HS-27A (cell line): ENCODE measurements around the gene ASXL3.

Experiments used
- DNase-seq: peaks from one replicate; pipeline ENCODE4 v3.0.0-alpha.2; 2012; ENCODE audit warnings: low read depth, missing footprints

The ASXL3 gene

DNA sequence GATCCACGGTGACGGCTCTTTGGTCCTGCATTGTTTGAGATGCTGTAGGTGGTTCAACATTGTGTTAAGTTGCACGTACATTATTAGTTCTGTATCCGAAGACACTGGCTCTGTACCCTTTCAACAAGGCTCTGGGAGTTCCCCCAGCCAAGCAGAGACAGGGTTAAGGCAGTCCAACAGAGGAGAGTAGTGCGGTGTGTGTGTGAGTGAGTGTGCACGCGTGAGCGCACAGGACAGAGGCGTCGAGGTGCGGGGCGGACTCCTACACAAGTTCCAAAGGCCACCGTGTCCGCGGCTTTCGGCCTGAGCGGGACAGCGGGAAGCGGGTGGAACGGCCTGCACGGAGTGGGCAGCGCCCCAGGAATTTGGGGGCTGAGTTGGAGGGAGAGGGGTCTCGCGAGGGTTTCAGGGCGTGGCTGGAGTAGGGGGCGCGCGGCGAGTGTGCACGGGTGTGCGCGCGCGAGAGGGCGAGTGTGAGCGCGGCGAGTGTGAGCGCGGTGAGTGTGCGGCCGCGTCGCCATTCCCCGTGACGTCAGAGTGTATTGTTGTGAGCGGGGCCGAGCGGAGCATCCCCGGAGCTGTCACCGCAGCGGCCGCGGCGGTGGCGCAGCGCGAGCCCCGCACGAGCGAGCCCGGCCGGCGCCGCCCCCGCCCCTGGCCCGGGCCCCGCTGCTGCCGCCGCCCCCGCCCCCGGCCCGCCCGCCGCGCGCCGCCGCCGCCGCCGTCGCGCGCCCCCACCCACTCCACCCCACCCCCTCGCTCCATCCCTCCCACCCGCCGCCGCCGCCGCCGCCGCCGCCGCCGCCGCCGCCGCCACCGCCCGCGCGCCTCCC is at the start of gene ASXL3:
TSS of gene ASXL3 (plus strand) at position 535 of the 833 bp plus-strand sequence. CDS start 413 bp downstream, outside the sequence.
- DNase-seq = no peak

DNA sequence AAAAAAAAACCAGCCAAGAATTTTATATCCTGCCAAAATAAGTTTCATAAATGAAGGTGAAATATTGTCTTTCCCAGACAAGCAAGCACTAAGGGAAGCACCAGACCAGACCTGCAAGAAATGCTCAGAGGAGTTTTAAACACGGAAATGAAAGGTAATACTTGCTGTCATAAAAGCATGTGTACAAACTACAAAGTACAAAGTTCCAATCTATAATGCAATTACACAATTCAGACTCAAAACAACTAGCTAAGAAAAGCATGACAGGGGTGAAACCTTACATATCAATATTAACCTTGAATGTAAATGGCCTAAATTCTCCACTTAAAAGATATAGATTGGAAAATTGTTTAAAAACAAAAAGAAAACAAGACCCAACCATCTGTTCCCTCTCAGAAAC is 45.0 kb upstream of the ASXL3 start:
- no peak for DNase-seq

DNA sequence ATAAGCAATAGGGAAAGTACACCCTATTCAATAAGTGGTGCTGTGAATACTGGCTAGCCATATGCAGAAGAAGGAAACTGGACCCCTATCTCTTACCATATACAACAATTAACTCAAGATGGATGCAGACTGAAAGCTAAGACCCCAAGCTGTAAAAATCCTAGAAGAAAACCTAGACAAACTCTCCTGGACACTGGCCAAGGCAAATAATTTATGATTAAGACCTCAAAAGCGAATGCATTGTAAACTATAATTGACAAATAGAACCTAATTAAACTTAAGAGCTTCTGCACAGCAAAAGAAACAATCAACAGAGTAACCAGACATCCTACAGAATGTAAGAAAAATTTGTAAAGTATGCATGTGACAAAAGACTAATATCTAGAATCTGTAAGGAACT is 41.1 kb upstream of the ASXL3 start:
- no peak for DNase-seq

DNA sequence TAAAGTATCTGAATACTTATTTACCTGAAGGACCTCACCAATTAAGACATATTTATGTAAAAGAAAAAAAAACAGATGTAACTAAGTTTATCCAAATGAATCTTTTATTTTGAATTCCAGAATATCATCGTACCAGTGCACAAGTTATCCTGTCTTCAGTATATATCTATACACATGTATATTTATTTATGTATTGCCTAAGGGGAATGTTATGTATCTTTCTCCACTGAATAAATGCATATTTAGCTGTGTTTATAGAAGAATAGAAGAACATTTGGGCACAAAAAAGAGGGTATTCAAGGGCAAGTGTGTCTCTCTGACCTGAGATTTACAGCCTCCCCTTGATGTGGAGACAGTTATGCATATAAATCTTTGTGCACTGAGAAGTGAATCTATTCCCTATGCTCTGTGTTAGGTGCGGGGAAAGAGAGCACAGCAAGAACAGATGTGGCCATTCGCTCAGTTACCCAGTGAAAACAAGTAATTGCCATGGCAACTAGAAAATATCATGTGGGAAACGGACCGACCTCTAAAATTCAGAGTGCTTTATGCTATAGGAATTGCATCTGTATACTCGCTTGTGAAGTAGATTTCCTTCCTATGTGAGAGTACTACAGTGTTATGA is 39.5 kb upstream of the ASXL3 start:
- no peak for DNase-seq

DNA sequence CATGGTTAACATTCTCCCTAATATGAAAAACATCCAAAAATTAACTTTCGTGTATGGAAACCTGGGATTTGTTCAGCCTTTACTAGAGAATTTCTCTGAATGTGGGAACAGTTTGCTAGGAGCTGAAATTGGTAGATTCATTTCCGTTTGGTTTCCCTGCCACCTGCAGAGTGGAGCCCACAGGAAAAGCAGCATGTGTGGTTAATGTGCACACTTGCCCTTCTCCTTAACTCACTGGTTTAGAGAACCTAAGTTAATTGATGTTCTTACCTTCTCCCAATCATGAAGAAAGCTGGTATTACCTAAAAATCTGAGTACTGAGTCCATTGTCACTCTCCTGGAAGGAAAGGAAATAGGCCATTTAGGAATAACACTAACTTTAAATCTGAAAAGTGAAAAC is 37.6 kb upstream of the ASXL3 start:
- DNase-seq = no peak

DNA sequence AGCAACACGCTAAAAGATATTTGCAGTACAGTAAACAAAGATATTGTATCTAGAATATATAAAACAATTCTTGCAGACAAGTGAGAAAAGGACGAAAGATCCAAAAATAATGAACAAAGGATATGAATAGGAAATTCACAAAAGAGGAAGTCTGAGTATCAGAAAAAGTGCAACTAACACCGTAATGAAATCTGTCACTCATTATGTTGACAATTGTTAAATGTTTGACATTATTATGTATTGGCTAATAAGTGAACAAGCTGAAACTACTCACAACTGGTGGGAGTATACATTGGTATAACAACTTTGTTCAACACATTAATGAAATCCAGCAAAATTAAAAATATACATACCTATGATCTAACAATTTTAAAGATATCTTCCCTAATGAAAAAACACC is 36.7 kb upstream of the ASXL3 start:
- no peak for DNase-seq

DNA sequence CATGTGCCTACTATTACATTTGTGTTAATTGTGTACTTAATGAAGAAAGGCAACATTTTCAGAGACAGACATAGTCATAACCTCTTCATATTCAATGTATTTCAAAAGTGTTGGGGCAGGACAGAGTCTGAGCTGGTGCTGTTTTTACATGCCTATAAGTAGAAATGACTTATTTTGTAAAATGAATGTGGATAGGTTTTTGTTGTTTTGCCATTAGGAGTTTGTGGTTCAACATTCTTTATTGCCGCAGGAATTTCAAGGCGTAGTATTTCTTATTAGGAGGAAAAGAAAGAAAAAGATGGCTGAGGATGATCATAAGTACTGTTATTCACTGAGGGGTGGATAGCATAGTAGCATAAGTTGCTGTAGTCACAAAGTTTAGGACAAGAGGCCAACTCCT is 21.2 kb upstream of the ASXL3 start:
- DNase-seq = no peak

DNA sequence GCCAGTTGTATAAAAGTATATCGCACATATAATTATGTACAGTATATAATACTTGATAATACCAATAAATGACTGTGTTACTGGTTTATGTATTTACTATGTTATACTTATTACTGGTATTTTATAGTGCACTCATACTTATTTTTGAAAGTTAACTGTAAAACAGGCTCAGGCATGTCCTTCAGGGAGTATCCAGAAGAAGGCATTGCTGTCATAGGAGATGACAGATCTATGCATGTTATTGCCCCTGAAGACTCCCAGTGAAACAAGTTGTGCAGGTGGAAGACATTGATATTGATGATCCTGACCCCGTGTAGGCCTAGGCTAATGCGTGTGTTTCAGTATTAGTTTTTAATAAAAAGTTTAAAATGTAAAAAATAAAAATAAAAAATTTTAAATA is 20.3 kb upstream of the ASXL3 start:
- DNase-seq = no peak

DNA sequence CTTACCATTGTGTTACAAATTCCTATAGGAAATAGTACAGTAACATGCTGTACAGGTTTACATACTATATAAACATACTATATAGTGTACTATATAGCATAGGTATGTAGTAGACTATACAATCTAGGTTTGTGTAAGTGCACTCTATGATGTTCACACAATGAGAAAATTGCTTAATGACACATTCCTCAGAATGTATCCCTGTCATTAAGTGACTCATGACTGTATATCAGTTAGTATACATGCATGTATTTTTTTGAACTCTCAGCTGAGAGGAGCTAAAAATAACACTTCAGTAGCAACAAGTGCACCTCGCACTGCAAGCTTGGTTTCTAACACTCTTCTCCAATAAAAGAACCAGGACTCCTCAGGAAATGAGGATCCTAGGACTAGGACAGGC is 19.5 kb upstream of the ASXL3 start:
- no peak for DNase-seq

DNA sequence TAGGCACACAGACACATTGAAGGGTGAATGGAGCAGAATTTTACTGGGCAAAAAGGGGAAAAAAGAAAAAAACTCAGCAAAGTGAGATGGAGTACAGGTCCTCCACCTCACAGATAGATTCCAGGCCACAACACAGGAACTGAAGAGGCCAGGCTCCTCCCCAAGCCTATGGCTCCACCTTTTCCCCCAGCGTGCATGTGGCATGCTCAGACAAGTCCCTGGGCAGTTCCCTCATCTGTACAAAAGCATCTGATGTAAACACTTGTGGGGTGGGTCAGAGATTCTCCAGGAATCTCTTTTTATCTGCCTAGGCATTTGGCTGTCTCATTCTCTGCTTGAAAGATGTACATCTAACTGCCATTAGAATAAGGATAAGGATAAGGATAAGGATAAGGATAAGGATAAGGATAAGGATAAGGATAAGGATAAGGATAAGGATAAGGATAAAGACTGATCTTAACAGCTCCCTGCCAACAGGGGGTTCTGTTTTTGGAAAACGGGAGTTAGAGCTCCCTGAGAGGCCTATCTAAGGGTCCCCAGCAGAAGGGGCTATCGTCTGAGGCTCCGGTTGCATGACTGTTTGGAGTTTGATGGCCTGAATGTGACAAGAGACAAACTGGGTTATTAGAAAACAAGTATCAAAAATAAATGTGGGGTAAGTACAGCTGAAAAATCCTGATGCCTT is 17.2 kb upstream of the ASXL3 start:
- no peak for DNase-seq

DNA sequence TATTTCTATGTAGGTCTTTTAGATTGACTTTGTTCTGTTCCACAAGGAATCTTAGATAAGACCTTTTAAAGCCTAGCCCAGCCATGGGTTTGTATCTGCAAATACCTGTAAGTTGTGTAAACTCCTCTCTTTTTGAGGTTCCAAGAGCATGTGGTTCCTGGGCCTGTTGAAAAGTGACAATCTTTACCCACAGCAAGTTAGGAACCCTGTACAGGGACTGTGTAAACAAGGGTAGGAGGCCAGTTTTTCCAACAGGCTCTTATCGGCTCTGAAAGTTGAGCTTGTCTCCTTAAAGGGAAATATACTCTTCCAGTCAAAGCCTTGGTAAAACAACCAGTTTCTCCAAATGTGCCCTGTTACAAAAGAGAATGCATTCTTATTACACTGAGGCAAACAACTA is 15.3 kb upstream of the ASXL3 start:
- DNase-seq = no peak

DNA sequence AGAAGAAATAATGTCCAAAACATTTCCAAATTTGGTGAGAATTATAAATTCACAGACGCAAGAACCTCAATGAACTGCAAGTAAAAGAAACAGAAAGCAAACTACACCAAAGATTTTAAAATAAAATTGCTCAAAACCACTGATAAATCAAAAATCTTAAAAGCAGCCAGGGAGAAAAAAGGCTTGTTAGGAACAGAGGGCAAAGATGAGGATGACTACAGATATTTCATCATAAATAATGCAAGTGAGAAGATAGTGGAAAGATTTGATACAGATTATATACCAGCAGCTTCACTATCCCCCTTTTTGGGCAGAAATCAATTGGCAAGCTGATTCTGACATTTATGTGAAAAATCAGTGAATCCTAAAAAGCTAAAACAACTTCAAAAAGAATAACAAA is 10.3 kb upstream of the ASXL3 start:
- DNase-seq = no peak

DNA sequence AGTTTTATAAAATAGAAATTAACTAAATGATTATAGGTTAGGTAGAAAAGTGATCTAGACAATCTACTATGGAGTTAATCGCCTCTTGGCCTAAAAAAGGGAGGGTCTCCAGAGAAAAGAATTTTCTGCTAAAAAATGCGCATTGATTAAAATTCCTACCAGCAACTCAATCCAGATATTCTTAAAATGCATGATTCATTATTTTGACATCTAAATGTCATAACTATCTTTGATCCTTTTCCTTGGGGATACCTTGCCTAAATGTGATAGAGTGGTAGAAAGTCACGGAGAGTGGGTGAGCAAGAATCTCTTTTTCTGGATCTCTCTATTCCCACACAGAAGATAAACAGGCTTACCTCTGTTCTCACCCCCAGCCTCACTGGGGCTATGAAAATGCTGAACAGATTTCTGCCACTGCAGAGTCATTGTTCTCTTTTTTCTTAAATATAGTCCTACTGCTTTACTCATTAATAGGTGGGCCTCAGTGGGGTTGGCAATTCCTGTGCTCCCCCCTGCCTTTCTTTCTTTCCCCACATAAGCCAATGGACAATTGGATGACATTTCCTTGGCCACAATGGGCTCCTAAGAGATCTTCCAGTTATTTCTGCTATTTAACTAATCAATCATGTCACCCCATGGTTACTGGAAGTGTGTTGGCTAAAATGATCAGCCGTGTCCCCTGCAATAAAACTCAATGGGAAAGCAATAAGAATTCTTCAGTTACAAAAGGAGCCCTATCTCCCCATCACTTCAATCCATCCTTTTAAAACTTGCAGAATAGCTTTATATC is 5.8 kb upstream of the ASXL3 start:
- no peak for DNase-seq

DNA sequence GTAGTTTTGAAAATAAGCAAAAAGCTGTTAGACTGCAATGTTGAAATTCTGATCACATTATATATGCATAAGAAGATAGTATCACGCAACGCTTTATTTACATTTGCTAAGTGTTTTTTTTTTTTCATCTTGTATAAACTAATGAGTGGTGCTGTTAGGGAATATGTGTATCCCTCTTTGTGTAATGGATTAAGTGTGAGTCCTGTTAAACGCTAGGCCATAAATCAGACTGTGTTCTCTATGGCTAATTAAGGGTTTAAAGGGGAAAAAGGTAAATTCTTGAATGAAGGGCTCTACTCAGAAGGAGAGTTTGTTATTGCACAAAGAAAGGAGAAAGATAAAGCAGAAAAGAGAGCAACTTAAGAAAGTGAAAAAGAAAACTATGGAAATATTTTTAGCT is 4.8 kb upstream of the ASXL3 start:
- no peak for DNase-seq

DNA sequence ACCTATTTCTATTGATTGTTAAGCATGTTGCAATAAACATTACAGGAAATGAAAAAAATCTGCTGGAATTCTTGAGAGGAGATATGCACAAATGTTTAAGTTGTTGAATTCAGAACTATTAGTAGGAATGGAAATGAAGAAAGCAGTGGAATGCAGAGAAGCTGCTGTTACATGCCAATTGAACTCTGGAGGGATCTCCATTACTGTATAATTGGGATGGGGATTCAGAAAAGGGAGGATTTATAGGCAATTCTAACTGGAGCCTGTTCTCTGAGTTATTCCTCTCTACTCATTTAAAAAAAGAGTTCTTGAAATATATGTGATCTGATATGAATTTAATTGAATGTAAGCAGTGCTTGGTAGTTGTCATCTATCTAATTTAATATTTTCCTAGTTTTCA is 2.6 kb upstream of the ASXL3 start:
- no peak for DNase-seq

DNA sequence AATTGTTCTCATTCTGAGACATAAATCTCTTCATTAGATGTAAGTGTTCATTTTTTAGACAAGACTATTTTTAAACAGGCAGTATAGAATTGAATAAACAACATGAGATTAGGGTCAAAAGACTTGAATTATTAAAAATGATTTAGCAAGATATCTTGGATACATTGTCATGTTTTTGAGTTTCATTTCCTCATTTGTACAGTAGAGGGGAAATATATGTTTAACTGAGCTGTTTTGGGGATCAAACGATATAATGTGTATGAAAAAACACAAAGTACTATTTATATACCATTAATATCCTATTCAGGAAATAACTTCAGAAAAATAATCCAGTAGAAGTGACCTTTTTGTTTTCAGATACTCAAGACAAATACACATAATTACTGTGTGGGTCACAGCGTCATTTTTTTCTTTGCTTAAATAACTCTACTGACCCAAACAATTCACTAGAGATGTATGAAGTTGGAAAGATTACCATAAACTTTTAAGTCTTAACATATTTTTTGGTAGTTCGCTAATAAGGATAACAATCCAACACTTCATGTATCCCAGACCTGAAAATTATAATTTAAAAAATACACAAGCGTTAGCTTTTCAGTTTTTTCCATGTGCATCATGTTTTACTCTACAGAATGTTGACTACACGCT is 896 bp upstream of the ASXL3 start:
- DNase-seq = no peak

DNA sequence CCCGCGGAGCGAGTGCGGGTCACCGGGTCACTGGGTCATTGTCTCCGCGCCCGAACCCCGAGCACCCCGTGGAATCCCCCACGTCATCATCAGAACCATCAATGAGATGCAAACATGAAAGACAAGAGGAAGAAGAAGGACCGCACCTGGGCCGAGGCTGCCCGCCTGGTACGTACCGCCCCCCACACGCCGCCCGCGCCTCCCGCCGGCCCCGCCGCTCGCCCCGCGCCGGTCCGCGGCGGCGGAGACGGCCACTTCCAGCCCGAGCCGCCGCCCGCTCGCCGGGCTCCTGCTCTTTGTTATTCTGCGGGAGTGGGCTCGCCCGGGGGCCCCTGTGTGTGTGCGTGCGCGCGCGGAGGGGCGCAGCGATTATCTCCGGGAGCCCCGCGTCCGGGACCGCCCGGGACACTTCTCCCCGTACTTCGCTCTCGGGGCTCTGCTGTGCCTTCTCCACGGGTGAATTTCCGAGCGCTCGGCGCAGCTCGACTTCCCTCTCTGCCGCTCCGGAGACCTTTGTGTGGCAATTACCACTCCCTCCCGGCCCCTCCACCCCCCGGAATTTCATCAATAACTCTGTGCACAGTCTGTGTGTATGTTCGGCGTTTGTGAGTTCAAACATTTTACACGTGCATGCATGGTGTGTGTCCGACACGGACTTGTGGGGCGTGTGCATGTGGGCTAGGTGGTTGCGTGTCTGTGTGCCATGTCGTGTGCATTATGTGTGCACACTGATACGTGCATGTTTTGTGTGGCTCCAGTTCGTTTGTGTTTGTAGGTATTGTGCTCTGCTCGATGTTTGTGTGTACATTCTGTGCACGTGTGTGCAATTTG is 714 bp downstream of the ASXL3 start:
- no peak for DNase-seq

DNA sequence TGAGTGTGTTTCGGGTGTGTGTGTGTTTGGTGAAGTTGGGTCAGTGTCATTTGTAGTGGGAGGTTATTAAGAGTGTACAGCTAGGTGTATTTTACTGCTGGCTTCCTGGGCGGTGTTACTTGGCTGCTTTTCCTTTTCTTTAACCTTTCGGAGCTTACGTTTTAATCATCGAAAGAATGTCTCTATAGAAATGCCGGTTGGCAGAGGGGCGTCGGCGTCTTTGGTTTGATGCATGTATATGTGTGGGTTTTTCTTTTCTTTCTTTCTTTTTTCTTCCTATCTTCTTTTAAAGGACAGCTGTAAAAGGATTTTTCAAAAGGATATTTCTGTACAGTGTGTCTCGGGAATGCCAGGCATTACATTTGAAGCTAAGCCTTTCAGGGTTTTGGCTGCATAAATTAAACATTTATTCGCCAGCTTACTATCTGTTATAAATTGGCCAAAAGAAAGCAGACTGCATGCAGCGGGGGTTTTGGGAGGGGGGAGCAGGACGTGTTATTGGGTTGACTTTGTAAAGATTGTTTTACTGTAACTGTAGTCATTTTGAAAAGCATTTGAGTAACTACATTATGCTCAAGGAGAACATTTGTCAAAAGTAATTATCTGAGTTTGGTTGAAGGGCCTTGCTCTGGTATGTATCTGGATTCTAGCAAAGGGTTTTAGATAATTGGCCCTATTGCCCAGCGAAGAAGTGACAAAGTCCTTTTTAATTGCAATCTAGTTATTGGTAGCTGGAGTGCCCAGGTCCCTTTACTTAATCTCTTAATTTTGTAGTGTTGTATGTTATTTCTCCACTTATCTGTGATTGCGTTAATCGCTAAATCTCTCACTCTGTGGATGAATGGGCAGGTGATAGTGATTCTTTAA is 1.6 kb downstream of the ASXL3 start:
- no peak for DNase-seq

DNA sequence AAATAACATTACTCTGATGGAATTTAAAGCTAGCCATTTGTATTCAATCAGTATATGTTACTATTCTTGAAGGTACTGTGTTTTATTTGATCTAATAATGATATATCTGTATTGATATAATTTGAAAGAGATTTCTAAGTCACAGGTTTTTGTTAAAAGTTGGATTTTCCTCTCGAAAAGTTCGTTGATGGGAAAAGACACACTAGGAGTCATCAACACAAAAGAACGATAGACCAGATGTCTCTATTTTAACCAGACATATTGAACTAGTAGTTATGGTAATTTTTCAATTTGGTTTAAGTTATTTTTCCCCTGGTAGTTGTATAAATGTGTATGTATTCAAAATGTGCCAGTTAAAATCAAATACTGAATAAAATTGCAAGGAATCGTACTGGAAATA is 2.5 kb downstream of the ASXL3 start:
- DNase-seq = no peak

DNA sequence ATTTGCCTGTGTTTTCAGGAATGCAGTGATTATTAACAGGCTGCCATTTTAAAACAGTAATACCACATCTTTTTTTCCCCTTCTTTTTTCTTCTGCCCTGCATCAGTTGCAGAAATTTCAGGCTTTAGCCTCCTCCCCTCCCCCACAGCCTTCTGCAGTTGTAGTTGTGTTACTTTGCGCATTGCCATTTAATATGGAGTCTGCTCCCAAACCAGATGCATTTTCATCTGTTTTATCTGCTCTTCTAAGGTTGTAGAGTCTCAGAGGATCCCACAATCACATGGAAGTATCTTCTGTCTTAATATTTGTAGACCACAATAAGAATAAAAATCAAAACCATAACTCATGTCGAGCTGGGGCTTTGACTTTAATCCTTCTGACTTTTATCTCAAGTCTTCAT is 3.8 kb downstream of the ASXL3 start:
- no peak for DNase-seq
